GM19328 (cell line): ENCODE data around the gene CPA1.
"Not testable (repeated sequence)": the region's sequence is repeated elsewhere in the genome, so short reads cannot be mapped to it uniquely, and the experiment has no call there.

Experiments
- ATAC-seq: cut with Tn5 transposase; IDR thresholded peaks from one replicate; pipeline ENCODE4 v1.9.1; 2021; ENCODE audit warnings: mild to moderate bottlenecking, moderate library complexity; ENCODE audit not compliant: unreplicated experiment

Gene CPA1

GRCh38 chr7:130371046-130371445, 9.2 kb upstream of the CPA1 start:
- no peak for ATAC-seq

- ATAC-seq = no peak
These were observed 7.7 kb upstream of the CPA1 start for GRCh38 chr7:130372402-130373165.

DNA sequence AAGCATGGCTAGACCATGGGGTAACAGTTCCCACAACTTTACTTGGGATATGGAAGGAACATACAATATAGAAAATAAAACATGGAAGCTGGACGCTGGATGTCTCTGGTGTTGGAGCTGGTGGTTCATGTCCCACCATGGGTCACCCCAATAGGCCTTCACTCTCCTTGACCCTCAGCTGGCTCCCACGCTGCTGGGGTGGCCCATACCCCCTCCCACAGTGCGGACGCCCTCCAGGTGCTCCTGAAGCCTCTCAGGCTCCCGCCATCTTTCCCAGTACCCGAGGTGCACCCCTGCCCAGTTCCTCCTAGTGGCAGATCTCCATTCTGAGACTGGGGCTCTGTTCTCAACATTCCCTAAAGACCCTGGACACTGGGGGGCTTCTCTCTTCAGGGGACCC, 5.8 kb upstream of the CPA1 start:
- ATAC-seq = no peak

DNA sequence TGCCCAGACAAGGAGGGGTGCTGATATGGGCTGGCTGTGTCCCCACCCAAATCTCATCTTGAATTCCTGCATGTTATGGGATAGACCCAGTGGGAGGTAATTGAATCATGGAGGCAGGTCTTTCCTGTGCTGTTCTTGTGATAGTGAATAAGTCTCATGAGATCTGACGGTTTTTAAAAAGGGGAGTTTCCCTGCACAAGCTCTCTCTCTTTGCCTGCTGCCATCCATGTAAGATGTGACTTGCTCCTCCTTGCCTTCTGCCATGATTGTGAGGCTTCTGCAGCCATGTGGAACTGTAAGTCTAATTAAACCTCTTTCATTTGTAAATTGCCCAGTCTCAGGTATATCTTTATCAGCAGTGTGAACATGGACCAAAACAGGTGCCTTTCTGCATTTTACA, 3.8 kb upstream of the CPA1 start:
- ATAC-seq = not testable (repeated sequence)

DNA sequence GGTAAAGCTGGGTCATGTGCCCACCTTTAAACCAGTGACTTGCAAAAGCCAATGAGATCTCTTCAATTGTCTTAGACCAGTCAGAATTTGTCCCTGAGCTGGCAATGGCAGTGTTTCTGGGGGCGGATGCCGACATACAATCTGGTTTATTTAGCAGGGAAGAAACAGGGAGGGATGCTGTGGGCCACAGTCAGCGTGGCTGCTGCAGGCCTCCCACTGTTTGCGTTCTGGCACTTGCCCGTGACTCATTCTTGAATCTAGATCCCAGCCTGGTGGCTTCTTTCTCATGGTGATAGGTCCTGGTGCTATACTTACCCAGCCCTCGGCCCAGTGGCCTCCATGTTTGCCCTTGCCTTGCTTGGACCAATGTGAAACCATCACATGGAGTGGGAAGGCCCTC, 3.1 kb upstream of the CPA1 start:
- ATAC-seq = no peak

DNA sequence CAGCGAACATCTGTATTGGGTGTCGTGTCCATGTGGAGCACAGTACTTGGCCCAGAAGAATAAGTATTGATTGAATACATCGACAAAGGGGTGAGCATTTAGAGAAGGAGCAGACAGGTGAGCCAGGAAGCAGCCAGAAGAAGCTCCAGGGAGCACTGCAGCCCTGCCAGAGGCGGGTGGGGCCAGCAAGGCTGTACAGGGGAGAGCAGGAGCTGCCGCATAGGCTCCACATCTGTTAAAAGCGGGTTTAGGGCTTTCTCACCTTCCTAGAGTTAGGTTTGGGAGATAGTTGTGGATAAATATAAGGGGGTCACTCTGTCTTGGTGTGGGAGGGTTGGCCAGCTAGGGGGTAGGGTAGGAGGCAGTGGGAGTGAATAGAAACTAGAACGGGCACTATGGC, 1.3 kb upstream of the CPA1 start:
- ATAC-seq = no peak

- ATAC-seq = no peak
These were observed 768 bp upstream of the CPA1 start for GRCh38 chr7:130379532-130379920.

GRCh38 chr7:130380861-130381455, 664 bp downstream of the CPA1 start:
- no peak for ATAC-seq

DNA sequence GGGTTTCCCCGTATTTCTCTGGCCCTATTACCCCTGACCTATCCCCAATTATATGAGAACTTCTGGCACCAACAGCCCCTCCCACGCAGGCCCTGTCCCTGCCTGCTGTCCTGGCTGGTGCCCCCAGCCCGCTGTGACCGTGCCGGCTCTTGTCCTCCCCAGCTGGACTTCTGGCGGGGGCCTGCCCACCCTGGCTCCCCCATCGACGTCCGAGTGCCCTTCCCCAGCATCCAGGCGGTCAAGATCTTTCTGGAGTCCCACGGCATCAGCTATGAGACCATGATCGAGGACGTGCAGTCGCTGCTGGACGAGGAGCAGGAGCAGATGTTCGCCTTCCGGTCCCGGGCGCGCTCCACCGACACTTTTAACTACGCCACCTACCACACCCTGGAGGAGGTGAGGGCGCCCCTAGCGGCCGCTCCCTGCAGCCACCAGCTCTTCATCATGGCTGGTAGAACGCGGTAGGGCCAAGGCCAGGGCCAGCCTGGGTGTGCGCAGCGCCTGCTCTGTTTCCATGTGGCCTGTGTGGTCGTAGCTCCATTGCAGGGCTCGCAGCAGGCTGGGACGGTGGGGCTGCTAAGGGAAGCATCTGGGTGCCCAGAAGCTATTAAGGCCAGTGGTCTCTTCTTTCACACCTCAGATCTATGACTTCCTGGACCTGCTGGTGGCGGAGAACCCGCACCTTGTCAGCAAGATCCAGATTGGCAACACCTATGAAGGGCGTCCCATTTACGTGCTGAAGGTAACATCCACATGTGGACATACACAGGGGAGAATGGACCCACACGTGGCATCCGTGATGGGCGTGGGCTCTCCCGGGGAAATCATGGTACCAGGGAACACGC, 1.4 kb downstream of the CPA1 start:
- no peak for ATAC-seq

DNA sequence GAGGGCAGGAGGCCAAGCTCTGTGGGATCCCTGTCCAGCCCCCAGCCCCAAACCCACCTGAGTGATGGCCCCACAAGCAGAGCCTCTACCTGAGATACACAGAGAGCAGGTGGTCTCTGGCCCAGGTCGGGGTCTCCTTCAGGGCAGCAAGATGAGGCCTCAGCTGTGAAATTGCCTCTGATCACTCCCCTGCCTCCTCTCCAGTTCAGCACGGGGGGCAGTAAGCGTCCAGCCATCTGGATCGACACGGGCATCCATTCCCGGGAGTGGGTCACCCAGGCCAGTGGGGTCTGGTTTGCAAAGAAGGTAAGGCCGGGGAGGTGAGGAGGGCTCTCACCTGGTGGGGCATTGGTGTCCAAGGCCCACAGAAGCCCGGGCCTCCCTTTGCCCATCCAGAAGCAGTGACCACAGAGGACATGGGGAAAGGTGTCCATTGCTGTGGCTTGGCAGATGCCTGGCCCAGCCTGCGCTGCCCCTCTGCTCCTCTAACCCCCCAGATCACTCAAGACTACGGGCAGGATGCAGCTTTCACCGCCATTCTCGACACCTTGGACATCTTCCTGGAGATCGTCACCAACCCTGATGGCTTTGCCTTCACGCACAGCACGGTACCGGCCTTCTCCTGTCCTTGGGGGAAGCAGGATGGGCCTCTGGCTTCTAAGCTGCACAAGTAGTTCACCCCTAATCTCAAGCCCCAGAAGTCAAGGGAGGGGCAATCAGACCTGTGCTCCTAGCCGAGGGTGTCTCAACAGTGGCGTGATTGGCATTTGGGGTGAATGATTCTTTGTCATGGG, 3.1 kb downstream of the CPA1 start:
- no peak for ATAC-seq

GRCh38 chr7:130384371-130384801, 4.1 kb downstream of the CPA1 start:
- no peak for ATAC-seq

GRCh38 chr7:130384841-130385599, 4.7 kb downstream of the CPA1 start:
- no peak for ATAC-seq

DNA sequence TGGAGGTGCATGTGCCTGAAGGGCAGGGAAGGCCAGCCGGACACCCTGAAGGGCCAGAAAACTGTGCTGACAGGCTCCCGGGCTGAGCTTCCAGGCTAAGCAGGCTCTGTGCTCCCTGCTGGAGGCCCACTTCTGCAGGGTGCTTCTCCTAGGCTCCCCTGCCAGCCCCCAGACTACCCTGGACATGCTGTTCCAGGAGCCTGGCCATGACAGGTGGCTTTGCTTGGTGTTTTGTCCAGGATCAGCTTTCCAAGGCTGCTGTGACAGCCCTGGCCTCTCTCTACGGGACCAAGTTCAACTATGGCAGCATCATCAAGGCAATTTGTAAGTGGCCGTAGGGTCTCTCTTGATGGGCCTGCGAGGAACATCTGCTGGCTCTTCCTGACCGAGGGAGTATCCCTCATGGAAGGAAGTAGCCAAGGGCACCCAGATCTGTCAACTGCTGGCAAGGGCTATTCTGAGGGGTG, 5.3 kb downstream of the CPA1 start:
- ATAC-seq = no peak

DNA sequence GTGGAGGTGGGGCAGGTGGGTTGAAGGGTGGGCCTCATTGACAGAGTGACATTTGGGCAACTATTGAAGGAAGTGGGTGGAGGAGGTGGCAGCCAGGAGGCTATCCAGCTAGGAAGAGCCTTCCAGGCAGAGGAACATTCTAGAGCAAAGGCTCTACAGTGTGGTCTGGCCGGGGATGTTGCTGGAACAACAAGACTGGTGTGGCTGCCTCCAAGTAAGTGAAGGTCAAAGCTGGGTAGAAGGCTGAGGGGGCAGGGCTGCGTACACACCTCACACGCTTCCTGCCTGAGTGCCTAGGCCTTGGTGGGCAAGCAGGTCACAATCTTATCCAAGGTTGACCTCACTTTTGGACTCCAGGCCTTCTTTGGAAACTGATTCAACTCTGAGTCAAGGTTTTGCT, 6.6 kb downstream of the CPA1 start:
- no peak for ATAC-seq

DNA sequence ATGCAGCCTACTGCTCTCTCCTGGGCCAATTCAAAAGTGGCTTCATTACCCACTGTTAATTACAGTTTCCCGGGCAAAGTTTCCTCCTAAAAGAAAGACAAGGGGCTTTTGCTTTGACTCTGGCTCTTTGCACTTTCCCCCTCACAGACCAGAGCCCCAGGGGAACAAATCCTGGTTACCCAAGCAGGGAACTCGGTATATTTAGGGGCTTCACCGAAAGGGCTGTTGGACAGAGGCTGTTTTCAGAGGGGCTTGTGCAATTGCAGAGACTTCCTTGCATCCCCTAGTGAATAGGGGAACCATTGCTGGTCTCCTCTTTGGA, 7.0 kb downstream of the CPA1 start:
- no peak for ATAC-seq

DNA sequence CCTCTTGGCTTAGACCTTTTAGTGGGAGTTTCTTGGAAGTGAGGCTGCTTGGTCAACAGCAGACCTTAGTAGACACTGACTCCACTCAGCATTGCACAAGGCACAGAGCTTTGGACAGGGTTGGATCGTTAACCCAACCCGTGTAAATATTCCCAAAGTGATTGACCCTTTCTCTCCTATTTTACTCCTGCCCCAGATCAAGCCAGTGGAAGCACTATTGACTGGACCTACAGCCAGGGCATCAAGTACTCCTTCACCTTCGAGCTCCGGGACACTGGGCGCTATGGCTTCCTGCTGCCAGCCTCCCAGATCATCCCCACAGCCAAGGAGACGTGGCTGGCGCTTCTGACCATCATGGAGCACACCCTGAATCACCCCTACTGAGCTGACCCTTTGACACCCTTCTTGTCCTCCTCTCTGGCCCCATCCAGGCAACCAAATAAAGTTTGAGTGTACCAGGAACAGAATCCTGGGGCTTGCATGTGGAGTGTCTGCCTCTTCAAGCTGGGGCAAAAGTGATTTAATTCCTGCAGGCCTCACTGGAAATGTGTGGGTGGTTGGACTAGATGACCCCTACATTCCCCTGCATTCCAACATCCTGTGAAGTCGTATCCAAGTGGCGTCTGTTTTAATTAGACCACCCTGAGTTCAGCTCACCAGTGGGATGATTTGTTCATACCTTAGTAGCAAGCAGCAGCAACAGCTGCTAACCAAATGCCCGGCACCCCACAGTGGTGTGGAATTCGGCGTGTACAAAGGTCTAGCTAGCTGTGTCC, 7.5 kb downstream of the CPA1 start:
- no peak for ATAC-seq

GRCh38 chr7:130388671-130389070, 8.4 kb downstream of the CPA1 start:
- ATAC-seq = no peak

GRCh38 chr7:130390486-130390885, 10.2 kb downstream of the CPA1 start:
- no peak for ATAC-seq

GRCh38 chr7:130393101-130393561, 12.8 kb downstream of the CPA1 start:
- ATAC-seq = no peak
